NT2/D1 (cell line): Measurements from ENCODE around the gene SOWAHD.

Experiments used
- YY1 ChIP-seq: IDR thresholded peaks from 2 replicates; pipeline ENCODE4 v1.6.1; 2011; ENCODE audit not compliant: insufficient read length, insufficient read depth
- ZNF274 ChIP-seq: IDR thresholded peaks from 2 replicates; pipeline ENCODE4 v1.6.1; 2011; ENCODE audit warnings: mild to moderate bottlenecking, low read depth, low read length

DNA sequence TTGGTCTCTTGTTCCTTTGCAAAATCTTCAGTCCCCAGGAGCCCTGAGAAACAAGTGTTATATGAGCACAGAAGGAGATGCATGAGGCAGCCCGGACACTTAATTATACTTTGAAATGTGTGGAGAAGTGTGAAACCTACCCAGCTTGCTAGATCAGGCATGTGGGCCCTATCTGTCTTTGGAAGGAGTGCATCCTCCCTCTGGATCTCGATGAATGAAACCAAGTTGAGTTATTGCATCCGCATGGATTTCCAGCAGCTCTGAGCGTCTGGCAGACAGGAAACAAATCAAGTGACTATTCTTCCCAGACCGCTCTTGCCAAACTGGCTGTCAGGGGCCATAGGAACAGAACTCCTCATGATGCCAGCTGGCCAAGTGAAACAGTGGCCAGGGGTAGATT is 19.6 kb upstream of the SOWAHD start:
- TF ChIP-seq ZNF274 (no peak), YY1 (no peak)
